ENCODE measurements around the gene RNF34. TPM values are rescaled to one million over a fixed set of nuclear protein-coding genes. Genes with fewer than 3 reads are reported as not detected.

The RNF34 gene
- total and polyA plus RNA-seq, 10 donors, result 20.8 to 62.6 (median 52.0) TPM

GRCh38 chr12:121444842-121445202 lies 44.9 kb downstream of the RNF34 start:
- peaks cover 0 to 21% (median 4%) of the 10 kb centered on the region in 6 donors for H3K4me1 ChIP-seq
- 82 to 100% (median 94%) methylated on average over 4 of the region's 4 CpGs for WGBS, 5 donors
- no peak for DNase-seq
- H3K27me3 ChIP-seq (replicated peaks in 1 of 7), result no peaks in the 10 kb centered on the region
- no peak for TF ChIP-seq CTCF (IDR thresholded peaks at IDR 0.05 in 8 of 11, conservative IDR thresholded peaks at IDR 0.05 in 3 of 11)
- TF ChIP-seq POLR2A (IDR thresholded peaks at IDR 0.05), result no peak
- no peak for TF ChIP-seq POLR2AphosphoS5 (IDR thresholded peaks at IDR 0.05)
- no peaks in the 10 kb centered on the region for H3K9me3 ChIP-seq
- H3K4me3 ChIP-seq, result no peak overlapping the region
- intact Hi-C loops (cut with DNase I; ENCODE audit: low total_unique reads), result loop anchor here (10.0 kb wide), 1 partner anchor 110 kb away; no protein-coding TSS in a partner anchor
- H3K36me3 ChIP-seq, result peaks cover 6 to 84% (median 51%) of the 10 kb centered on the region in 6 donors
- H3K27ac ChIP-seq, result no peak overlapping the region

- DNase-seq, result no peak
- TF ChIP-seq POLR2A (IDR thresholded peaks at IDR 0.05), result no peak
- no peak for TF ChIP-seq POLR2AphosphoS5 (IDR thresholded peaks at IDR 0.05)
- no peak for TF ChIP-seq CTCF (IDR thresholded peaks at IDR 0.05 in 8 of 11, conservative IDR thresholded peaks at IDR 0.05 in 3 of 11)
- 87 to 94% (median 90%) methylated on average over 3 of the region's 3 CpGs for WGBS, 5 donors
- no peak overlapping the region for H3K4me3 ChIP-seq
- H3K36me3 ChIP-seq, result peaks cover 2 to 75% (median 34%) of the 10 kb centered on the region in 6 donors
- peaks cover 2 to 41% (median 21%) of the 10 kb centered on the region in 6 donors for H3K4me1 ChIP-seq
- intact Hi-C loops (cut with DNase I; ENCODE audit: low total_unique reads), result loop anchor here (10.0 kb wide), 1 partner anchor 112 kb away; no protein-coding TSS in a partner anchor
- H3K27ac ChIP-seq, result no peak overlapping the region
- H3K9me3 ChIP-seq, result no peaks in the 10 kb centered on the region
- no peaks in the 10 kb centered on the region for H3K27me3 ChIP-seq (replicated peaks in 1 of 7)
Observed at GRCh38 chr12:121446750-121447149, 46.8 kb downstream of the RNF34 start.

- DNase-seq, result no peak
- H3K36me3 ChIP-seq, result peaks cover 0 to 69% (median 25%) of the 10 kb centered on the region in 6 donors
- H3K4me1 ChIP-seq, result peaks cover 5 to 53% (median 36%) of the 10 kb centered on the region in 6 donors
- H3K9me3 ChIP-seq, result no peaks in the 10 kb centered on the region
- H3K27ac ChIP-seq, result no peak overlapping the region
- WGBS, 5 donors, result 86 to 95% (median 89%) methylated on average over 16 of the region's 16 CpGs
- intact Hi-C loops (cut with DNase I; ENCODE audit: low total_unique reads), result loop anchor here (10.0 kb wide), 1 partner anchor 114 kb away; no protein-coding TSS in a partner anchor
- no peaks in the 10 kb centered on the region for H3K27me3 ChIP-seq (replicated peaks in 1 of 7)
- no peak overlapping the region for H3K4me3 ChIP-seq
- TF ChIP-seq POLR2AphosphoS5 (IDR thresholded peaks at IDR 0.05) (peak in 1 of 3 donors; percentile 13), POLR2A (IDR thresholded peaks at IDR 0.05) (no peak)
Observed at GRCh38 chr12:121448771-121449315, 48.9 kb downstream of the RNF34 start.

- peak overlapping the region in 6 of 8 donors; percentile 5 to 40 (median 20) for H3K4me3 ChIP-seq
- no peaks in the 10 kb centered on the region for H3K9me3 ChIP-seq
- WGBS, 5 donors, result 11 to 26% (median 19%) methylated on average over 4 of the region's 4 CpGs
- peak overlapping the region; percentile 51 to 83 (median 74) for H3K27ac ChIP-seq
- peaks cover 0 to 48% (median 12%) of the 10 kb centered on the region in 6 donors for H3K36me3 ChIP-seq
- intact Hi-C loops (cut with DNase I; ENCODE audit: low total_unique reads), result no loop called here
- H3K4me1 ChIP-seq, result peaks cover 5 to 84% (median 43%) of the 10 kb centered on the region in 6 donors
- no peak for TF ChIP-seq POLR2A (IDR thresholded peaks at IDR 0.05)
- no peak for TF ChIP-seq POLR2AphosphoS5 (IDR thresholded peaks at IDR 0.05)
- TF ChIP-seq CTCF (IDR thresholded peaks at IDR 0.05 in 8 of 11, conservative IDR thresholded peaks at IDR 0.05 in 3 of 11), result no peak
- no peak for DNase-seq
- H3K27me3 ChIP-seq (replicated peaks in 1 of 7), result no peaks in the 10 kb centered on the region
Observed at GRCh38 chr12:121451961-121452339, 52.0 kb downstream of the RNF34 start.

Measured in spleen (tissue), 11 donors.